Stomach (tissue), 4 donors: Measurements from ENCODE around the gene ORAI3.

Experiments
- EP300 ChIP-seq: sonication (generic); formaldehyde crosslinking; IDR thresholded peaks from one replicate; pipeline ENCODE4 v1.6.1; 2017; ENCODE audit warnings: antibody characterized with exemption
- POLR2A ChIP-seq, 4 donors: fragments of 450-650 bp; IDR thresholded peaks; one replicate each; pipeline ENCODE4 v1.6.1; 2016; ENCODE audit warnings: antibody characterized with exemption in 4 of 4, control low read depth in 2 of 4, mild to moderate bottlenecking in 1 of 4, moderate library complexity in 1 of 4
- POLR2AphosphoS5 ChIP-seq, 3 donors: sonication (generic); formaldehyde crosslinking; IDR thresholded peaks; one replicate each; pipeline ENCODE4 v1.6.1; 2016; ENCODE audit warnings: antibody characterized with exemption in 3 of 3
- TF ChIP-seq, protein P1 (sequence below), 7 experiments: fragments of 450-650 bp in 4 of 7; fragments of 200-600 bp in 3 of 7; sonication (generic) in 3 of 7; IDR thresholded peaks; one replicate each; pipeline ENCODE4 v1.5.1; 2016 to 2019; ENCODE audit warnings: antibody characterized with exemption in 7 of 7, control low read depth in 2 of 7, mild to moderate bottlenecking in 1 of 7

DNA sequence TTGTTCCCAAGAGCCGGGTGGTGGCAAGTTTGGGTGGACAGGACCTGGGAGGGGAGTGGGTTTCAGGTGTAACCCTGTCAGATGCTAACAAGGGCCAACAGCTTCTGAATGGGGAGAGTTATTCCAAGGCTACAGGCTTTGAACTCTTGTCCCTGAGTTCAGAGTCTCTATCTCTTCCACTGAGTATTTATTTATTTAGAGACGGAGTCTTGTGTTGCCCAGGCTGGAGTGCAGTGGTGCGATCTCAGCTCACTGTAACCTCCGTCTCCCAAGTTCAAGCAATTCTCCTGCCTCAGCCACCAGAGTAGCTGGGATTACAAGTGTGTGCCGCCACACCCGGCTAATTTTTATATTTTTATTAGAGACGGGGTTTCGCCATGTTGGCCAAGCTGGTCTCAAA, 6.1 kb downstream of the ORAI3 start:
- TF ChIP-seq, protein P1, sequence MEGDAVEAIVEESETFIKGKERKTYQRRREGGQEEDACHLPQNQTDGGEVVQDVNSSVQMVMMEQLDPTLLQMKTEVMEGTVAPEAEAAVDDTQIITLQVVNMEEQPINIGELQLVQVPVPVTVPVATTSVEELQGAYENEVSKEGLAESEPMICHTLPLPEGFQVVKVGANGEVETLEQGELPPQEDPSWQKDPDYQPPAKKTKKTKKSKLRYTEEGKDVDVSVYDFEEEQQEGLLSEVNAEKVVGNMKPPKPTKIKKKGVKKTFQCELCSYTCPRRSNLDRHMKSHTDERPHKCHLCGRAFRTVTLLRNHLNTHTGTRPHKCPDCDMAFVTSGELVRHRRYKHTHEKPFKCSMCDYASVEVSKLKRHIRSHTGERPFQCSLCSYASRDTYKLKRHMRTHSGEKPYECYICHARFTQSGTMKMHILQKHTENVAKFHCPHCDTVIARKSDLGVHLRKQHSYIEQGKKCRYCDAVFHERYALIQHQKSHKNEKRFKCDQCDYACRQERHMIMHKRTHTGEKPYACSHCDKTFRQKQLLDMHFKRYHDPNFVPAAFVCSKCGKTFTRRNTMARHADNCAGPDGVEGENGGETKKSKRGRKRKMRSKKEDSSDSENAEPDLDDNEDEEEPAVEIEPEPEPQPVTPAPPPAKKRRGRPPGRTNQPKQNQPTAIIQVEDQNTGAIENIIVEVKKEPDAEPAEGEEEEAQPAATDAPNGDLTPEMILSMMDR (IDR thresholded peaks at IDR 0.05) = no peak
- TF ChIP-seq EP300 (no peak), POLR2AphosphoS5 (IDR thresholded peaks at IDR 0.05) (no peak), POLR2A (IDR thresholded peaks at IDR 0.05) (no peak)
